Measurements from ENCODE around the gene ITPK1. TPM values are rescaled to one million over a fixed set of nuclear protein-coding genes. Genes with fewer than 3 reads are reported as not detected.

Gene ITPK1
- polyA plus RNA-seq, 1 donor from 2014 or later: 43.1 TPM

DNA sequence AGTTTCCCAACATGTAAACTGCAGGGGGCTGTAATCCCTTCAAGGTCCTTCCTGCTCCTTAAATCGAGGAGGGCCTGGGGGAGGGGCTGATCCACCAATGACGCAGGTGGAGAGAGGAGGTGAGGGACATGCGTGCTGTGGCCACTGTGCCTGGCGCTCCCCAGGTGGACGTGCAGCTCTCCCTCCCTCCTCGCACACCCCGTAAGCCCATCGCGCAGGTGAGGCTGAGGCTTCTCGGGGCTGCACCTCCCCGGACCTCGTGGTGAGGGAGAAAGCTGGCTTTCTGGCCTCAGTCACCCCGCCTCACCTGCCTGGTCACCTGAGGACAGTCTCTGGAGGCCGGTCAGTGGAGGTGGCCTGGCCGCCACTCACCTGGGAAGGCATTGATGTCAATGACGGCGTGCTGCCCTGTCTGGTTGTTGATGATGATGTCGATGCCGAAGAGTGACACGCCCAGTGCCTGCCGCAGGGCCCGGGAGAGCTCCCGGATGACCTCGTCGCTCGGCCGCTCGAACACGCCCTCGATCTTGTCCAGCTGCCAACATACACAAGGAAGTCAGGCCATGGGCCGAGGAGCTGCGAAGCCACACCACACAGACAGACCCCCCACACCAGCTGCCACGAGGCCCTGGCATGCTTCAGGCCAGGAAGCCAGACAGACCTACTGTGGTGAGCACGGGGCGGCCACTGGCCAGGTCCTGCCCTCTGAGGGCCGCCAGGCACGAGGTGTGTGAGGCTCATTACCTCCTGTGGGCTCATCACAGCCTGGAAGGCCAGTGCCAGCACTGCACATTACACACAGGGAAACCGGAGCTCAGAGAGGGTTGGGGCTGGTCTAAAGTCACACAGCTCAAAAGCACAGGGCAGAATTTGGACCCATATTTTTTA, 169.5 kb downstream of the ITPK1 start:
- H3K27ac Mint-ChIP-seq: no peak overlapping the region
- H3K27me3 Mint-ChIP-seq: no peaks in the 10 kb centered on the region

DNA sequence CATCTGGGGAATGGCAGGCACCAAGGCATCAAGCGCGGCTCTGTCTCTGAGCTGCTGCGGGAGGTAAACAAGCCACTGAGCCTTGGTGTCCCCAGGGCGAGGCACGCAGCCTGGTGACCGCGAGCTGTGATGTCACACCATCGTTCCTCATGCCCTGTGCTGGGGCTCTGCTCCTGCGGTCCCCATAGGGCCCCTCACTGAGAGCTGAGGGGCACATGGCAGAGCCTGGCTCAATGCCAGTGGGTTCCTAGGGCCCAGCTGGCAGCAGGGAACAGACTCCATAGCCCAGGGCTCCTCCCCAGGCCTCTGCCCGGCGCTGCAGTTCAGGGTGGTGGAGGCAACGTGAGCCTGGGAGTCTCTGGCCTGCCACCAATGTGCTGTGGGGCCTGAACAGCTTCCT, 170.2 kb downstream of the ITPK1 start:
- Mint-ChIP-seq H3K27ac (no peak overlapping the region), H3K36me3 (peaks cover 10% of the 10 kb centered on the region), H3K27me3 (no peaks in the 10 kb centered on the region), H3K4me1 (peaks cover 0 to 2% (median 0%) of the 10 kb centered on the region in 3 donors), H3K9me3 (no peaks in the 10 kb centered on the region), H3K4me3 (no peak overlapping the region)

More for the DNA sequence above, 169.5 kb downstream of the ITPK1 start:
- peaks cover 10% of the 10 kb centered on the region for H3K36me3 Mint-ChIP-seq
- H3K9me3 Mint-ChIP-seq: no peaks in the 10 kb centered on the region
- H3K4me1 Mint-ChIP-seq: peaks cover 0 to 2% (median 0%) of the 10 kb centered on the region in 3 donors
- H3K4me3 Mint-ChIP-seq: no peak overlapping the region

DNA sequence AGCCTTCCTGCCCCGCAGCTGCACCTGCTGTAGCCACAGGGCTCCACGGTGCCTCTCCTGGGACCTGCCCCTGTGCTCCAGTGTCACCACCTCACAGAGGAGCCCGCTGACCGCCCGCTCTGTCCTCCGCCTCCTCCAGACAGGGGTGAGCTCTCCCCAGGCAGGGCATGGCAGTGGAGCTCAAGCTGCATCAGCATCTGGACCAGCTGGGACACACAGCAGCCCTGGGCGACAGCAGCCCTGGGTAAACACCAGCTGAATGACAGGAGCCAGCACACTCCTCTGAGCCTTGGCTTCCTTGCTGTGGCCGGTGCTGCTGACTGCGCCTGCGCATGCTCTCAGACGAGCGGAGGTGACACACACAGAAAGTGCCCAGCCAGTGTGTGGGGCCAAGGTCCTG, 170.7 kb downstream of the ITPK1 start:
- no peaks in the 10 kb centered on the region for H3K27me3 Mint-ChIP-seq
- peak overlapping the region in 1 of 4 donors; percentile 57 for H3K4me3 Mint-ChIP-seq
- peaks cover 10% of the 10 kb centered on the region for H3K36me3 Mint-ChIP-seq
- H3K27ac Mint-ChIP-seq: no peak overlapping the region
- H3K9me3 Mint-ChIP-seq: no peaks in the 10 kb centered on the region
- H3K4me1 Mint-ChIP-seq: peaks cover 0 to 2% (median 0%) of the 10 kb centered on the region in 3 donors

DNA sequence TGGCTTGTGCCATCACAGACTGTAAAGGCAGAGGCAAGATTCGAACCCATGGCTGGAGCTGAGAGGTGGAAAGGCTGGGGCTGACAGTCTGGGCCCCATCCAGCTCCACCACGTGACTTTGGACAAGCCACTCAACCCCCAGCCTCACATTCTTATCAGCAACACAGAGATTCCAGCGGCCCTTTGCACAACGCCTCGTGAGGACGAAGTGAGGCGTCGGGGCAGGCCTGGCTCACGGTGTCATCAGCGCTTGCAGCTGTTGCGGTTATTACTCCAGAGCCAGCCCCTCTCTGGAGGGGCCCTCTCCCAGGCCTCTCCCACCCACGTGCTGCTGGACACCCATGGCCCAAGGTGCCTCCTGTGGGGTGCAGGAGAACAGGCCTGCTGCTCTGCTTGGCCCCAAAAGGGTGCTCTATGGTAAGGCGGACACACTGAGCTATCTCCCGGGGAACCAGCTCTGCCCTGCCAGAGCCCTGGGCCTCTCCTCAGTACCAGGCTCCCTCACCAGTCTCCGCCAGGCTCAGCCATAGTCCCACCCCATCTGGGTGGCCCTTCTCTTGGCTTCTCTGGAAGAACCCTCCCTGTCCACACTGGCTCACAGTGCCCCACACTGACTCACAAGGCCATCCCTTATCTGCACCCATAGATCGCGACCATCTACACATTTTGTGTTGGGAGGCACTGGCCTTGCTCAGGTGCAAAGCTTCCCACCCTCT, 171.7 kb downstream of the ITPK1 start:
- H3K27me3 Mint-ChIP-seq: no peaks in the 10 kb centered on the region
- H3K4me1 Mint-ChIP-seq: peaks cover 0 to 2% (median 0%) of the 10 kb centered on the region in 3 donors
- H3K27ac Mint-ChIP-seq: no peak overlapping the region
- peaks cover 7% of the 10 kb centered on the region for H3K36me3 Mint-ChIP-seq
- no peaks in the 10 kb centered on the region for H3K9me3 Mint-ChIP-seq
- H3K4me3 Mint-ChIP-seq: no peak overlapping the region

DNA sequence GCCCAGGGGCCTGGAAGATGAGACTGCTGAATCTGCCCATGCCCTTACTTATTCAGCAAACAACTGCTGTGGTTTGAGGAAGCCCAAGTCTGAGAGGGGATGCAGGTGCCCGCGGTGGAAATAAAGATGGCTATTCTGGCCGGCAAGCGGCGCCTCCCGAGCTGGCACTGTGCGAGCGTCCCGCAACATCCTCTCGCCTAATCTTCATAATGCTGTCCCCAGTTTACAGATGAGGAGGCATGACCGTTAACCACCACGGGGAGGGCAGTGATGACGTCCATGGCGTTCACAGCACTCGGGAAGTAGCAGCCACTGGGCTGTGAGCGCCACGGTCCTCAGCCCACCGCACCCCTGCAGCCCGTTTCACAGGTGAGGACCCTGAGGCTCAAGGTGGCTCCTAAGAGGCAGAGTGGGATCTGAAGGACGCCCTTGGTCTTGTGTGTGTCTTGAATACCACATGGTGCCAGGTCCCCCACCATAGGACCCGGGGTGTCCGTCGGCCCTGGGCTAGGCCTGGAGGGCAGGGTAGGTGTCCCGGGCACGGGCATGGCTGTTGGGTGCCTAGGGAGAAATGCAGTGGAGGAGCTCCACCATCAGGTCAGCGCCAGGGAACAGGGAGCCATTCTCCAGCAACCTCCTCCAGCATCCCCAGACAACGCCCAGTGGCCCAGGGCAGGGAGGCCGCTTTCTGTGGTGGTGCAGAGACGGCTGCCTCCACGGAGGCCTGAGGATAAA, 172.6 kb downstream of the ITPK1 start:
- peaks cover 0 to 2% (median 0%) of the 10 kb centered on the region in 3 donors for H3K4me1 Mint-ChIP-seq
- no peaks in the 10 kb centered on the region for H3K9me3 Mint-ChIP-seq
- no peaks in the 10 kb centered on the region for H3K27me3 Mint-ChIP-seq
- H3K36me3 Mint-ChIP-seq: peaks cover 7% of the 10 kb centered on the region
- H3K27ac Mint-ChIP-seq: no peak overlapping the region
- H3K4me3 Mint-ChIP-seq: no peak overlapping the region

GRCh38 chr14:92942576-92942975, 173.1 kb downstream of the ITPK1 start:
- H3K36me3 Mint-ChIP-seq: peaks cover 7% of the 10 kb centered on the region
- no peaks in the 10 kb centered on the region for H3K27me3 Mint-ChIP-seq
- peaks cover 0 to 2% (median 0%) of the 10 kb centered on the region in 3 donors for H3K4me1 Mint-ChIP-seq
- H3K27ac Mint-ChIP-seq: no peak overlapping the region
- no peaks in the 10 kb centered on the region for H3K9me3 Mint-ChIP-seq
- H3K4me3 Mint-ChIP-seq: peak overlapping the region in 1 of 4 donors; percentile 17

- H3K4me1 Mint-ChIP-seq: peaks cover 0 to under 1% (median 0%) of the 10 kb centered on the region in 3 donors
- H3K9me3 Mint-ChIP-seq: no peaks in the 10 kb centered on the region
- peaks cover 7% of the 10 kb centered on the region for H3K36me3 Mint-ChIP-seq
- H3K27me3 Mint-ChIP-seq: no peaks in the 10 kb centered on the region
- H3K4me3 Mint-ChIP-seq: peak overlapping the region in 1 of 4 donors; percentile 17
- no peak overlapping the region for H3K27ac Mint-ChIP-seq
These were observed 173.6 kb downstream of the ITPK1 start for GRCh38 chr14:92942136-92942535.

DNA sequence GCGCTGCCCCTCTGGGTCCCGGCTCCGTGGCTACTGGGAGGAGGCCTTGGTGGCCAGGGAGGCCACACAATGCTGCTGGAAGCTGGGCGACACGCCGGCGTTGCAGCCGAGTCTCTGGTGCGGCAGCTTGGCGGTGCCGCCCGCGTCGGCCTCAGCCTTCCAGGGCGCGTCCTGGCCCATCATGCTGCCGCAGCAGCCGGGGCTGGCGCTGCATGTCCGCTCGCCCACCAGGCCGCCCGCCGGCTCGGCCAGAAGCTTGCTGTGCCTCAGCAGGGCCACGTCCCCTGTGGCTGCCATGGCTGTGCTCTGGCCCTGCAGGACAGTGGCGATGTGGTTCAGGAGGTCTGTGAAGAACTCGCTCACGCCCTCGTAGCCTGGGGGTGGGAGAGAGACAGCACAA, 174.2 kb downstream of the ITPK1 start:
- H3K36me3 Mint-ChIP-seq: peaks cover 10% of the 10 kb centered on the region
- H3K27me3 Mint-ChIP-seq: no peaks in the 10 kb centered on the region
- no peaks in the 10 kb centered on the region for H3K4me1 Mint-ChIP-seq
- no peak overlapping the region for H3K4me3 Mint-ChIP-seq
- H3K9me3 Mint-ChIP-seq: no peaks in the 10 kb centered on the region
- H3K27ac Mint-ChIP-seq: no peak overlapping the region

GRCh38 chr14:92940543-92940942, 175.2 kb downstream of the ITPK1 start:
- peaks cover 8% of the 10 kb centered on the region for H3K36me3 Mint-ChIP-seq
- H3K27ac Mint-ChIP-seq: no peak overlapping the region
- no peaks in the 10 kb centered on the region for H3K4me1 Mint-ChIP-seq
- no peak overlapping the region for H3K4me3 Mint-ChIP-seq
- H3K27me3 Mint-ChIP-seq: no peaks in the 10 kb centered on the region
- no peaks in the 10 kb centered on the region for H3K9me3 Mint-ChIP-seq

DNA sequence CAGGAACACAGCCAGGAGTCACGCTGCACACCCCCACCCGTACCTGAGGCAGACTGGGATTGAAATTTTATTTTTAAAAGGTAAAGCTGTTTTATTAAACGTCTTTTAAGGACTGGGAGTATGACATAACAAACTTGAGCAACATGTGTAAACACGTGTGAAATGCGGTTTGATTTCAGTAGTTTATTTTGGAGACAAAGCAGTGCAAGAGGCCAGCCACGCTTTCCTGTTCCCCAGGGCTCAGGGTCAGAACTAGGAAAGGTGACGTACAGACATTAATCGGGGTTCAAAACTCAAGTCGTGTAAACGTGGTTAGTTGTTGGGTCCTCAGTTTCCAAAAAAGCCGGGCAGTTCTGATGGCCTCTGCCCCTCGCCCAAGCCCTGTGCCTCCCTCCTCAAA, 176.0 kb downstream of the ITPK1 start:
- Mint-ChIP-seq H3K27me3 (no peaks in the 10 kb centered on the region), H3K36me3 (peaks cover 5% of the 10 kb centered on the region), H3K9me3 (no peaks in the 10 kb centered on the region), H3K4me3 (no peak overlapping the region), H3K4me1 (no peaks in the 10 kb centered on the region), H3K27ac (no peak overlapping the region)

DNA sequence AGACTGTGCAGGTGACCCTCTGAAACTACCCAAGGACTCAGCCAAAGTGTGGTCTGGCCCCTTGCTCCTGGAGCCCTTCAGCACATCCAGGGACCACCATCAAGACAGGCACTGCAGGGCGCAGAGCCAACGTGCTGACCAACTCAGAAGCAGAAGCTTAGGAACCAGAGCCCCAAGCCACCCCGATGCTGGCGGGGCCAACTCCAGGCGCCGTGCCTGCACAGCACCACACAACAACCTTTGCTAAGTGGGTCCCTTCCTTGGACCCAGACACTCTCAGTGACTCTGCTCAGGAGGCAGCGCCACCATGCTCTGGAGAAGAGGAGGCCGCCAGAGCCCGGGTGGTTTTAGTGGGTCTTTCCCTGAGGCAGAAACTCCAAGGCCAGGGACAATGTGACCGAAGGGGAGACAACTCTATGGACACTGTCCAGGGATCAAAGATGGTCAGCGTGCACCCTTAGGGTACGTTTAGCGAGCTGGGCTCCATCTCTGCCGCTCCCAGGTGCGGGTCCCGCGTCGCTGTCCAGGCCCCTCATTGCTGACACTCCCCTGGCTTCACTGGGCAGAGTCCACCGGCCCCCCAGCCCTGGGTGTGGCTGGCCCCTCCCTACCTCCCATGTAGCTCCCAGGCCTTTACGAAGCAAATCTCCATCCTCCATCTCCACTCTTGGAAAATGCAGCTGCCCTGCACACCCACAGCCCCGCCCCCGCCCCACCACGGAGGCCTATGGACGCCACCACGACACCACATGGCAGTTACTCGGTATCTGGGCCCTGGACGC, 176.6 kb downstream of the ITPK1 start:
- Mint-ChIP-seq H3K27ac (no peak overlapping the region), H3K27me3 (no peaks in the 10 kb centered on the region), H3K36me3 (peaks cover 3% of the 10 kb centered on the region), H3K9me3 (no peaks in the 10 kb centered on the region), H3K4me3 (no peak overlapping the region), H3K4me1 (no peaks in the 10 kb centered on the region)

DNA sequence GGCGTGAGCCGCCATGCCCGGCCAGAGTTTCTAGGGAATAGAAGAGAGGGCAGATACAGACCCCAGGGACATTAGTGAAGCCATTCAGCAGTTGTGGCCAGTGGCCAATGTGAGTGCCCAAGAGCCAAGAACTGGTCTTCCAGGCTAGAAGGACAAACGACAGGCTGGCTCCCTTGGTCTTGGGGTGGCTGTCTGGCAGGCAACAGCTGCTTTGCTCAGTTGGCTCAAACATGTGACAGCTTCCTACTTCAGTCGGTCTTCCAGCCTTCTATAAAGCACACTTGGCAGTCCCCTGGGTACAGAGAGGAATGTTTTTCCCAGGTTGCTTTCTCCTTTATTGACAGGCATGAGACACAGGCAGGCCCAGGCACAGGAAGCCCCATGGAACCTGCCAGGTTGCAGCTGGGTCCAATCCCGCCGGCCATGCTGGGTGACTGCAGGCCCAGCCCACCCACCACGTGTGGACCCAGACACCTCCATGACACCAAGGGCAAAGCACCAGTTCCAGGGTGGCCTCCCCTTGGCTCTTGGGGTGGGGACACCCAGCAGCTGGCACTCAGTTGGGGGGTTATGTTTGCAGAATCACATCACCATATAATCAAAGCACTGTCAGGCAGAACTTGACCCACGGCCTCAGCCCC, 177.4 kb downstream of the ITPK1 start:
- Mint-ChIP-seq H3K27ac (no peak overlapping the region), H3K4me3 (no peak overlapping the region), H3K36me3 (peaks cover 3% of the 10 kb centered on the region), H3K9me3 (no peaks in the 10 kb centered on the region), H3K27me3 (no peaks in the 10 kb centered on the region), H3K4me1 (no peaks in the 10 kb centered on the region)

- Mint-ChIP-seq H3K4me1 (no peaks in the 10 kb centered on the region), H3K9me3 (no peaks in the 10 kb centered on the region), H3K27me3 (no peaks in the 10 kb centered on the region), H3K36me3 (peaks cover 3% of the 10 kb centered on the region), H3K27ac (peak overlapping the region in 1 of 3 donors; percentile 32), H3K4me3 (no peak overlapping the region)
These were observed 178.4 kb downstream of the ITPK1 start for GRCh38 chr14:92937051-92937937.

Measured in IgD-negative memory B cell (primary cell).